ENCODE data around the gene FOXP4.
A peak's percentile ranks its signal among the peaks of the same experiment; 100 is the strongest.

FOXP4 gene

DNA sequence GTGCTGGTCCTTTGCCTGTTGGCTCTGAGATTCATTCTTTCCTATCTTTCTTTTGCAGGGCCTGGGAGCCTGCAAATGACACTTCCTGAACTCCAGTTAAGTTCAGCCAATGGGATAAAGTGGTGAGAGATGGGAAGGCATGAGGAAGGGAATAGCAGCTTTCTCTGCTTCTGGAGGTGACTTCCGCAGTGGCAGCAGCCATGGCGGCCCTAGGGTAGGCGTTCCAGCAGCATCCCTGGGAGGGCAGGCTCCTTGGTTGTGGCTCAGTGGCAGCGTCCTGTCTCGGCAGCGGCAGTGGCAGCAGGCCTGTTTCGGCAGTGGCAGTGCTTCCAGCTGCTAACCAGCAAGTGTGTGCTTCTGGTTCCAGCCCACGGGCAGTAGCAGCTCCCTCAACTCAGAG lies 84.8 kb downstream of the FOXP4 start:
- no peak for DNase-seq (ENCODE audit: low spot score)
- H3K4me1 ChIP-seq (ENCODE audit: insufficient read depth, poor library complexity, severe bottlenecking) = peaks cover 37% of the 10 kb centered on the region
- TF ChIP-seq, protein P1, sequence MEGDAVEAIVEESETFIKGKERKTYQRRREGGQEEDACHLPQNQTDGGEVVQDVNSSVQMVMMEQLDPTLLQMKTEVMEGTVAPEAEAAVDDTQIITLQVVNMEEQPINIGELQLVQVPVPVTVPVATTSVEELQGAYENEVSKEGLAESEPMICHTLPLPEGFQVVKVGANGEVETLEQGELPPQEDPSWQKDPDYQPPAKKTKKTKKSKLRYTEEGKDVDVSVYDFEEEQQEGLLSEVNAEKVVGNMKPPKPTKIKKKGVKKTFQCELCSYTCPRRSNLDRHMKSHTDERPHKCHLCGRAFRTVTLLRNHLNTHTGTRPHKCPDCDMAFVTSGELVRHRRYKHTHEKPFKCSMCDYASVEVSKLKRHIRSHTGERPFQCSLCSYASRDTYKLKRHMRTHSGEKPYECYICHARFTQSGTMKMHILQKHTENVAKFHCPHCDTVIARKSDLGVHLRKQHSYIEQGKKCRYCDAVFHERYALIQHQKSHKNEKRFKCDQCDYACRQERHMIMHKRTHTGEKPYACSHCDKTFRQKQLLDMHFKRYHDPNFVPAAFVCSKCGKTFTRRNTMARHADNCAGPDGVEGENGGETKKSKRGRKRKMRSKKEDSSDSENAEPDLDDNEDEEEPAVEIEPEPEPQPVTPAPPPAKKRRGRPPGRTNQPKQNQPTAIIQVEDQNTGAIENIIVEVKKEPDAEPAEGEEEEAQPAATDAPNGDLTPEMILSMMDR (IDR thresholded peaks at IDR 0.05; ENCODE audit: poor library complexity, severe bottlenecking) = no peak
- H3K27ac ChIP-seq (ENCODE audit: poor library complexity, severe bottlenecking) = no peak overlapping the region
- no peak overlapping the region for H3K4me3 ChIP-seq (ENCODE audit: severe bottlenecking)
- H3K9me3 ChIP-seq (ENCODE audit: severe bottlenecking) = no peaks in the 10 kb centered on the region
- no peak for ATAC-seq (ENCODE audit: low read depth)
- no peaks in the 10 kb centered on the region for H3K36me3 ChIP-seq (ENCODE audit: low read depth)
- no peaks in the 10 kb centered on the region for H3K27me3 ChIP-seq (ENCODE audit: insufficient read depth, poor library complexity, severe bottlenecking)

DNA sequence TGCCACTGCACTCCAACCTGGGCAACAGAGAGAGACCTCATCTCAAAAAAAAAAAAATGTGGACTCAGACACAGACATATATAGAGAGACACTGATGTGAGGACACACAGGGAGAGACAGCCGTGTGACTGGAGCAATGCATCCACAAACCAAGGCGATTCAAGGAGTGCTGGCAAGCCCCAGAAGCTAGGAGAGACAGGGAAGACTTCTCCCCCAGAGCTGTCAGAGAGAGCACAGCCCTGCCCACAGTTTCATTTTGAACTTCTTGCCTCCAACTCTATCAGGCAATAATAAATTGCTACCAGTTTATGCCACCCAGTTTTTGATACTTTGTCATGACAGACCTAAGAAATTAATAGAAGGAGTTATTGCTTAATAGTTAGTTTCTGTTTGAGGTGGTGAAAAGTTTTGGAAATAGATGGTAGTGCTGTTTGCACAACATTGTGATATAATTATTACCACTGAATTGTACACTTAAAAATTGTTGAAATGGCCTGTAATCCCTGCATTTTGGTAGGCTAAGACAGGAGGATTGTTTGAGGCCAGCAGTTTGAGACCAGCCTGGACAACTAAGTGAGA lies 87.0 kb downstream of the FOXP4 start:
- ATAC-seq (ENCODE audit: low read depth) (no peak), DNase-seq (ENCODE audit: low spot score) (no peak)
- Histone ChIP-seq H3K4me1 (ENCODE audit: insufficient read depth, poor library complexity, severe bottlenecking) (peaks cover 23% of the 10 kb centered on the region), H3K27me3 (ENCODE audit: insufficient read depth, poor library complexity, severe bottlenecking) (no peaks in the 10 kb centered on the region), H3K36me3 (ENCODE audit: low read depth) (no peaks in the 10 kb centered on the region), H3K9me3 (ENCODE audit: severe bottlenecking) (no peaks in the 10 kb centered on the region), H3K27ac (ENCODE audit: poor library complexity, severe bottlenecking) (no peak overlapping the region), H3K4me3 (ENCODE audit: severe bottlenecking) (no peak overlapping the region)
- TF ChIP-seq, protein P1 (IDR thresholded peaks at IDR 0.05; ENCODE audit: poor library complexity, severe bottlenecking) = no peak

- ATAC-seq (ENCODE audit: low read depth) (no peak), DNase-seq (ENCODE audit: low spot score) (no peak)
- Histone ChIP-seq H3K4me1 (ENCODE audit: insufficient read depth, poor library complexity, severe bottlenecking) (peaks cover 23% of the 10 kb centered on the region), H3K27me3 (ENCODE audit: insufficient read depth, poor library complexity, severe bottlenecking) (no peaks in the 10 kb centered on the region), H3K27ac (ENCODE audit: poor library complexity, severe bottlenecking) (peak overlapping the region; percentile 93), H3K36me3 (ENCODE audit: low read depth) (peaks cover 10% of the 10 kb centered on the region), H3K9me3 (ENCODE audit: severe bottlenecking) (no peaks in the 10 kb centered on the region), H3K4me3 (ENCODE audit: severe bottlenecking) (no peak overlapping the region)
- TF ChIP-seq, protein P1 (IDR thresholded peaks at IDR 0.05; ENCODE audit: poor library complexity, severe bottlenecking) = no peak
Measured at GRCh38 chr6:41634657-41635056, 88.5 kb downstream of the FOXP4 start.

DNA sequence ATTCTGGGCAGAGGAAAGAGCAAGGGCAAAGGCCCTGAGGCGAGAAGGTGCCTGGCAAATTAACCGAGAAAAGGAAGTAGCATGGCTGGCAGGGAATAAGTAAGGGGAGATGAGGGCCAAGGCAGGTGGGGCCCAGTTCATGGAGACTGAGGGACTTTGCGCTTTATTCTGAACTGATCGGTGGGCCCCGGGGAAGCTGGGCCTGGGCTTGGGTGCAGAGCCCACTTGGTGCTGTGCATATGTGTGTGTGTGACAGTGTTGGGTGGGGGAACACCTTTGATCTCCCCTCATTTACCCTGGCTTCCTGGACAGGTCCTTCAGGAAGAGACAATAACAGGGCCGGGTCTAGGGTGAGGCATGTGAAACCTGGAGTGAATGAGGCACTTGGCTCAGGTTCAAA lies 89.2 kb downstream of the FOXP4 start:
- Histone ChIP-seq H3K27ac (ENCODE audit: poor library complexity, severe bottlenecking) (peak overlapping the region; percentile 93), H3K4me1 (ENCODE audit: insufficient read depth, poor library complexity, severe bottlenecking) (peaks cover 23% of the 10 kb centered on the region), H3K36me3 (ENCODE audit: low read depth) (peaks cover 12% of the 10 kb centered on the region), H3K4me3 (ENCODE audit: severe bottlenecking) (no peak overlapping the region), H3K9me3 (ENCODE audit: severe bottlenecking) (no peaks in the 10 kb centered on the region), H3K27me3 (ENCODE audit: insufficient read depth, poor library complexity, severe bottlenecking) (no peaks in the 10 kb centered on the region)
- ATAC-seq (ENCODE audit: low read depth) = no peak
- TF ChIP-seq, protein P1 (IDR thresholded peaks at IDR 0.05; ENCODE audit: poor library complexity, severe bottlenecking) = no peak
- no peak for DNase-seq (ENCODE audit: low spot score)

- Histone ChIP-seq H3K4me3 (ENCODE audit: severe bottlenecking) (peak overlapping the region; percentile 84), H3K9me3 (ENCODE audit: severe bottlenecking) (no peaks in the 10 kb centered on the region), H3K4me1 (ENCODE audit: insufficient read depth, poor library complexity, severe bottlenecking) (peaks cover 23% of the 10 kb centered on the region), H3K27me3 (ENCODE audit: insufficient read depth, poor library complexity, severe bottlenecking) (no peaks in the 10 kb centered on the region), H3K36me3 (ENCODE audit: low read depth) (peaks cover 18% of the 10 kb centered on the region), H3K27ac (ENCODE audit: poor library complexity, severe bottlenecking) (peak overlapping the region; percentile 93)
- ATAC-seq (ENCODE audit: low read depth) (peak; percentile 95), DNase-seq (ENCODE audit: low spot score) (peak; percentile 96)
- TF ChIP-seq, protein P1 (IDR thresholded peaks at IDR 0.05; ENCODE audit: poor library complexity, severe bottlenecking) = no peak
Measured at GRCh38 chr6:41636833-41637193, 90.6 kb downstream of the FOXP4 start.

All from RWPE2 (cell line).